ENCODE data around the gene SPATS2L. TPM values are rescaled to one million over a fixed set of nuclear protein-coding genes. Genes with fewer than 3 reads are reported as not detected.

SPATS2L gene
- total and polyA plus RNA-seq, 2 of the 13 experiments (the other 11 are each of a cell fraction or from before 2014, with no cell fraction given): 154 to 212 TPM

DNA sequence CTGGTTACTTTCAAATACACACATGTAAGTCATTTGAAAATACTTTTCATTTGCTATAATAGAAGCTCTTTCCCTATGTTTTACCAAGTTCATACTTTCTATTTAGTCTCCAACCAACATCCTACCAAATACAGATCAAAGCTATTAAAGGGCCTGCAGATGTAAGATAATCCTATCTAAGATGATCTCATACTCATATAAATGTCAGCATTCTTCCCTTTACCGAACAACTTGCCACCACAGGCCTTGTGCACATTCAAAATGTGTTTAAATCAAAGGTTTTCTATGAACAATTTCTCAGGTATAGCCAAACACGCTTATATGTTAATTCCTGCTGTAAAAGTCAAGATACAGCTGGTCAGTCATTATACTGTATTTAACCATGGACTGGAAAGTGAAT is 180.0 kb downstream of the SPATS2L start:
- CTCF ChIA-PET (ENCODE audit: low intra/inter-chr PET ratio, low total read pairs): no interaction called here
- intact Hi-C loops (cut with micrococcal nuclease; ENCODE audit: unreplicated experiment): loop anchor here (10.0 kb wide), 1 partner anchor 248 kb away; no protein-coding TSS in a partner anchor
- POLR2A ChIA-PET: no interaction called here
- Histone ChIP-seq H3K27me3 (ENCODE audit: control insufficient read depth in 1 of 2, insufficient read depth in 2 of 2, low read length in 2 of 2) (no peaks in the 10 kb centered on the region), H3K27ac (ENCODE audit: extremely low read length, insufficient read depth, low read length) (no peak overlapping the region), H2AFZ (ENCODE audit: low read length) (no peak overlapping the region), H3K36me3 (replicated peaks in 1 of 2; ENCODE audit: control insufficient read depth in 1 of 2, insufficient read depth in 2 of 2, low read length in 2 of 2) (peaks cover 0 to 6% of the 10 kb centered on the region in 2 experiments; a peak in 1 of 5 replicates), H3K9ac (ENCODE audit: insufficient read depth, low read depth, low read length) (no peak overlapping the region), H4K20me1 (ENCODE audit: insufficient read depth, low read length) (no peaks in the 10 kb centered on the region), H3K4me3 (replicated peaks in 1 of 3; ENCODE audit: insufficient read depth in 1 of 3, low read depth in 2 of 3, low read length in 3 of 3) (no peak overlapping the region), H3K4me2 (ENCODE audit: low read depth, low read length) (no peak overlapping the region), H3K79me2 (ENCODE audit: insufficient read depth, low read length) (no peaks in the 10 kb centered on the region), H3K9me3 (ENCODE audit: low read length) (no peaks in the 10 kb centered on the region), H3K4me1 (ENCODE audit: insufficient read depth, low read length) (peaks cover 40% of the 10 kb centered on the region)
- FAIRE-seq: no peak
- in situ Hi-C loops (cut with HindIII; ENCODE audit: extremely low pct_ligation_motif_present, low pct_unique_long_range_greater_than_20kb): loop anchor here (10.0 kb wide), 2 partner anchors 218 to 512 kb away; no protein-coding TSS in a partner anchor
- BruUV-seq (replicated peaks): no TSS peak
- no peak for ATAC-seq
- no peak for DNase-seq (ENCODE audit: low spot score)
- WGBS (ENCODE audit: low lambda C conversion rate): 87% methylated on average over 2 of the region's 2 CpGs
- TF ChIP-seq PRDM10 (CRISPR knock-in tag; IDR thresholded peaks at IDR 0.05; ENCODE audit: low read depth) (no peak), ZFP36L2 (CRISPR knock-in tag; IDR thresholded peaks at IDR 0.05) (no peak), TFE3 (CRISPR knock-in tag; IDR thresholded peaks at IDR 0.05) (no peak), DMTF1 (CRISPR knock-in tag; IDR thresholded peaks at IDR 0.05) (no peak), YEATS4 (CRISPR knock-in tag; IDR thresholded peaks at IDR 0.05; ENCODE audit: borderline replicate concordance) (no peak), ZNF574 (CRISPR knock-in tag; IDR thresholded peaks at IDR 0.05) (no peak), ZNF136 (CRISPR knock-in tag; IDR thresholded peaks at IDR 0.05; ENCODE audit: low read depth) (no peak)
- TF ChIP-seq, protein P1, sequence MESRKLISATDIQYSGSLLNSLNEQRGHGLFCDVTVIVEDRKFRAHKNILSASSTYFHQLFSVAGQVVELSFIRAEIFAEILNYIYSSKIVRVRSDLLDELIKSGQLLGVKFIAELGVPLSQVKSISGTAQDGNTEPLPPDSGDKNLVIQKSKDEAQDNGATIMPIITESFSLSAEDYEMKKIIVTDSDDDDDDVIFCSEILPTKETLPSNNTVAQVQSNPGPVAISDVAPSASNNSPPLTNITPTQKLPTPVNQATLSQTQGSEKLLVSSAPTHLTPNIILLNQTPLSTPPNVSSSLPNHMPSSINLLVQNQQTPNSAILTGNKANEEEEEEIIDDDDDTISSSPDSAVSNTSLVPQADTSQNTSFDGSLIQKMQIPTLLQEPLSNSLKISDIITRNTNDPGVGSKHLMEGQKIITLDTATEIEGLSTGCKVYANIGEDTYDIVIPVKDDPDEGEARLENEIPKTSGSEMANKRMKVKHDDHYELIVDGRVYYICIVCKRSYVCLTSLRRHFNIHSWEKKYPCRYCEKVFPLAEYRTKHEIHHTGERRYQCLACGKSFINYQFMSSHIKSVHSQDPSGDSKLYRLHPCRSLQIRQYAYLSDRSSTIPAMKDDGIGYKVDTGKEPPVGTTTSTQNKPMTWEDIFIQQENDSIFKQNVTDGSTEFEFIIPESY (CRISPR knock-in tag; IDR thresholded peaks at IDR 0.05): no peak
